ENCODE measurements around the gene PTPRG. TPM values are rescaled to one million over a fixed set of nuclear protein-coding genes. Genes with fewer than 3 reads are reported as not detected.

Gene PTPRG
- total and polyA plus RNA-seq, 10 of the 15 experiments (the other 5 are each of a cell fraction or from before 2014, with no cell fraction given) = 0.29 to 20.7 (median 1.4) TPM

DNA sequence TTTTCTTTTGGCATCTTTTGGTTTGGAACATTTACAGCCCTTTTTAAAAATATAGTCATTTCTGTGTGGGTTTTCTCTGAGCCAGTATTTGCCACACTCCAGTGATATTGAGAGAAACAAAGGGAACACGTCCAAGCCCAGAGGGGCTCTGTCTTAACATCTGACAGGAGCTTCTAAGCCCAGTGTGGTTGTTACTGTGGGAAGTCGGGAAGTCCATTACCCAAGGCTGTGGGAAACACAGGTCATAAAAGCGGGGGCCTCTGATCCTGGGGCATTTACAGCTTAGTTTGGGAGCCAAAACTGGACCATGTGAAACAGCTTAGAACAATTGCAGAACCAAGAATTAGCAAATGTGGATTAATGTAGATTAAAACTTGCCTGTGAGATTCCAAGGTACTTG, 123.0 kb downstream of the PTPRG start:
- no peak overlapping the region for H3K4me3 ChIP-seq
- 2% methylated on average over 3 of the region's 3 CpGs for WGBS (ENCODE audit: insufficient coverage, insufficient replicate concordance, low lambda C conversion rate, missing lambda C conversion rate)
- H3K79me2 ChIP-seq (ENCODE audit: control insufficient read depth, insufficient read depth, low read length) = no peaks in the 10 kb centered on the region
- no peak overlapping the region for H3K27ac ChIP-seq (ENCODE audit: control insufficient read depth, insufficient read depth)
- intact Hi-C loops (cut with micrococcal nuclease; ENCODE audit: unreplicated experiment) (loop anchor here (5.0 kb wide), 1 partner anchor 122 kb away; the partner anchor contains the start of gene PTPRG), in situ Hi-C loops (cut with MboI) (no loop called here)
- no peaks in the 10 kb centered on the region; a peak in 2 of 4 replicates for H3K27me3 ChIP-seq (replicated peaks in 1 of 2; ENCODE audit: control insufficient read depth in 2 of 2, insufficient read depth in 2 of 2, low read length in 1 of 2)
- CTCF ChIA-PET = interaction anchor here (1.0 to 1.7 kb wide), 4 partner anchors 11 to 96 kb away, joined by 3 to 6 read pairs (median 4); no protein-coding TSS in a partner anchor
- no peaks in the 10 kb centered on the region for H4K20me1 ChIP-seq (ENCODE audit: control insufficient read depth, insufficient read depth)
- H3K9me3 ChIP-seq (replicated peaks; ENCODE audit: control insufficient read depth, insufficient read depth, low read length) = no peaks in the 10 kb centered on the region
- TF ChIP-seq POU2F2 (IDR thresholded peaks at IDR 0.05; ENCODE audit: borderline replicate concordance, low read depth, low read length) (no peak), TCF3 (IDR thresholded peaks at IDR 0.05; ENCODE audit: borderline replicate concordance, insufficient read depth, low read depth, low read length) (no peak), NBN (IDR thresholded peaks at IDR 0.05) (no peak), CHD1 (IDR thresholded peaks at IDR 0.05; ENCODE audit: low read depth, low read length) (no peak), ZNF384 (IDR thresholded peaks at IDR 0.05; ENCODE audit: borderline replicate concordance, low read depth, low read length) (no peak), JUNB (IDR thresholded peaks at IDR 0.05) (no peak), IKZF1 (conservative IDR thresholded peaks at IDR 0.05) (no peak), SMC3 (IDR thresholded peaks at IDR 0.05; ENCODE audit: borderline replicate concordance, low read length) (no peak)
- TF ChIP-seq, protein P1, sequence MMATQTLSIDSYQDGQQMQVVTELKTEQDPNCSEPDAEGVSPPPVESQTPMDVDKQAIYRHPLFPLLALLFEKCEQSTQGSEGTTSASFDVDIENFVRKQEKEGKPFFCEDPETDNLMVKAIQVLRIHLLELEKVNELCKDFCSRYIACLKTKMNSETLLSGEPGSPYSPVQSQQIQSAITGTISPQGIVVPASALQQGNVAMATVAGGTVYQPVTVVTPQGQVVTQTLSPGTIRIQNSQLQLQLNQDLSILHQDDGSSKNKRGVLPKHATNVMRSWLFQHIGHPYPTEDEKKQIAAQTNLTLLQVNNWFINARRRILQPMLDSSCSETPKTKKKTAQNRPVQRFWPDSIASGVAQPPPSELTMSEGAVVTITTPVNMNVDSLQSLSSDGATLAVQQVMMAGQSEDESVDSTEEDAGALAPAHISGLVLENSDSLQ (IDR thresholded peaks at IDR 0.05) = no peak
- TF ChIP-seq, protein P2, sequence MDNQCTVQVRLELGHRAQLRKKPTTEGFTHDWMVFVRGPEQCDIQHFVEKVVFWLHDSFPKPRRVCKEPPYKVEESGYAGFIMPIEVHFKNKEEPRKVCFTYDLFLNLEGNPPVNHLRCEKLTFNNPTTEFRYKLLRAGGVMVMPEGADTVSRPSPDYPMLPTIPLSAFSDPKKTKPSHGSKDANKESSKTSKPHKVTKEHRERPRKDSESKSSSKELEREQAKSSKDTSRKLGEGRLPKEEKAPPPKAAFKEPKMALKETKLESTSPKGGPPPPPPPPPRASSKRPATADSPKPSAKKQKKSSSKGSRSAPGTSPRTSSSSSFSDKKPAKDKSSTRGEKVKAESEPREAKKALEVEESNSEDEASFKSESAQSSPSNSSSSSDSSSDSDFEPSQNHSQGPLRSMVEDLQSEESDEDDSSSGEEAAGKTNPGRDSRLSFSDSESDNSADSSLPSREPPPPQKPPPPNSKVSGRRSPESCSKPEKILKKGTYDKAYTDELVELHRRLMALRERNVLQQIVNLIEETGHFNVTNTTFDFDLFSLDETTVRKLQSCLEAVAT (IDR thresholded peaks at IDR 0.05) = no peak
- TF ChIP-seq, protein P3, sequence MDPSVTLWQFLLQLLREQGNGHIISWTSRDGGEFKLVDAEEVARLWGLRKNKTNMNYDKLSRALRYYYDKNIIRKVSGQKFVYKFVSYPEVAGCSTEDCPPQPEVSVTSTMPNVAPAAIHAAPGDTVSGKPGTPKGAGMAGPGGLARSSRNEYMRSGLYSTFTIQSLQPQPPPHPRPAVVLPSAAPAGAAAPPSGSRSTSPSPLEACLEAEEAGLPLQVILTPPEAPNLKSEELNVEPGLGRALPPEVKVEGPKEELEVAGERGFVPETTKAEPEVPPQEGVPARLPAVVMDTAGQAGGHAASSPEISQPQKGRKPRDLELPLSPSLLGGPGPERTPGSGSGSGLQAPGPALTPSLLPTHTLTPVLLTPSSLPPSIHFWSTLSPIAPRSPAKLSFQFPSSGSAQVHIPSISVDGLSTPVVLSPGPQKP (IDR thresholded peaks at IDR 0.05; ENCODE audit: low read depth, low read length) = no peak
- no TSS peak for BruUV-seq (replicated peaks)
- no peaks in the 10 kb centered on the region for H3K36me3 ChIP-seq (ENCODE audit: control insufficient read depth in 2 of 2, insufficient read depth in 2 of 2, low read length in 1 of 2)
- H2AFZ ChIP-seq (ENCODE audit: control insufficient read depth, low read depth, low read length) = no peak overlapping the region
- no peak overlapping the region for H3K4me2 ChIP-seq (ENCODE audit: control insufficient read depth, insufficient read depth)
- ATAC-seq (no peak), DNase-seq (ENCODE audit: low read depth, low spot score) (no peak), FAIRE-seq (no peak)
- SMC1A ChIA-PET (ENCODE audit: uncharacterized antibody, unreplicated experiment) = interaction anchor here (1.4 to 5.5 kb wide), 4 partner anchors 15 to 30 kb away, joined by 4 to 34 read pairs (median 8); no protein-coding TSS in a partner anchor
- no peak overlapping the region for H3K9ac ChIP-seq (ENCODE audit: control insufficient read depth, insufficient read depth, low read length)
- POLR2A ChIA-PET = interaction anchor here (0.8 to 1.3 kb wide), 2 partner anchors 15 to 206 kb away, joined by 3 to 6 read pairs; no protein-coding TSS in a partner anchor
- RAD21 ChIA-PET (ENCODE audit: unreplicated experiment) = interaction anchor here (1.6 to 4.4 kb wide), 2 partner anchors 8 to 119 kb away, joined by 4 to 19 read pairs; no protein-coding TSS in a partner anchor
- H3K4me1 ChIP-seq (ENCODE audit: control insufficient read depth, insufficient read depth, low read length) = no peaks in the 10 kb centered on the region
